ENCODE measurements around the gene DAAM1. TPM values are rescaled to one million over a fixed set of nuclear protein-coding genes. Genes with fewer than 3 reads are reported as not detected.
A peak's percentile ranks its signal among the peaks of the same experiment; 100 is the strongest.

The DAAM1 gene
- total RNA-seq, 1 donor from 2014 or later, result 67.6 TPM

DNA sequence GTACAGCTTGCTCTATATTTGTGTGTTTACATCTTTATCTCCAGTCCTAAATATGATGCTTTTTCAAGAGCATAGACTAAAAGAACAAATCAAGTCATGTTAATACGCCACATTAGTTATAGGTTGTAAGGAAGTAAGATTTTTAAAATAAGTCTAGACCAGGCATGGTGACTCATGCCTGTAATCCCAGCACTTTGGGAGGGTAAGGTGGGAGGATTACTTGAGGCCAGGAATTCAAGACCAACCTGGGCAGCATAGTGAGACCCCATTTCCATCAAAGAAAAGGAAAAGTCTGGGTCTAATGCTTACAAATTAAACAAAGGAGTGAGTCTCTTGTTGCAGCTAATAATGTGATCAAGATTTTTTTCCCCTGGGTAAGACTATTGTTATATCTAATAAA, 157.9 kb downstream of the DAAM1 start:
- peaks cover 0 to 3% of the 10 kb centered on the region in 2 donors for H3K36me3 ChIP-seq
- DNase-seq (ENCODE audit: low spot score in 2 of 2), result no peak
- intact Hi-C loops (cut with DNase I), result loop anchor here (5.0 kb wide), 3 partner anchors 76 to 154 kb away; no protein-coding TSS in a partner anchor
- no peaks in the 10 kb centered on the region for H3K9me3 ChIP-seq
- no peak overlapping the region for H3K4me3 ChIP-seq
- H3K27ac ChIP-seq, result peak overlapping the region; percentile 85 to 88
- H3K27me3 ChIP-seq, result no peaks in the 10 kb centered on the region
- H3K4me1 ChIP-seq, result peaks cover 0 to 72% of the 10 kb centered on the region in 2 donors
- TF ChIP-seq, protein P1, sequence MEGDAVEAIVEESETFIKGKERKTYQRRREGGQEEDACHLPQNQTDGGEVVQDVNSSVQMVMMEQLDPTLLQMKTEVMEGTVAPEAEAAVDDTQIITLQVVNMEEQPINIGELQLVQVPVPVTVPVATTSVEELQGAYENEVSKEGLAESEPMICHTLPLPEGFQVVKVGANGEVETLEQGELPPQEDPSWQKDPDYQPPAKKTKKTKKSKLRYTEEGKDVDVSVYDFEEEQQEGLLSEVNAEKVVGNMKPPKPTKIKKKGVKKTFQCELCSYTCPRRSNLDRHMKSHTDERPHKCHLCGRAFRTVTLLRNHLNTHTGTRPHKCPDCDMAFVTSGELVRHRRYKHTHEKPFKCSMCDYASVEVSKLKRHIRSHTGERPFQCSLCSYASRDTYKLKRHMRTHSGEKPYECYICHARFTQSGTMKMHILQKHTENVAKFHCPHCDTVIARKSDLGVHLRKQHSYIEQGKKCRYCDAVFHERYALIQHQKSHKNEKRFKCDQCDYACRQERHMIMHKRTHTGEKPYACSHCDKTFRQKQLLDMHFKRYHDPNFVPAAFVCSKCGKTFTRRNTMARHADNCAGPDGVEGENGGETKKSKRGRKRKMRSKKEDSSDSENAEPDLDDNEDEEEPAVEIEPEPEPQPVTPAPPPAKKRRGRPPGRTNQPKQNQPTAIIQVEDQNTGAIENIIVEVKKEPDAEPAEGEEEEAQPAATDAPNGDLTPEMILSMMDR (IDR thresholded peaks at IDR 0.05), result no peak

DNA sequence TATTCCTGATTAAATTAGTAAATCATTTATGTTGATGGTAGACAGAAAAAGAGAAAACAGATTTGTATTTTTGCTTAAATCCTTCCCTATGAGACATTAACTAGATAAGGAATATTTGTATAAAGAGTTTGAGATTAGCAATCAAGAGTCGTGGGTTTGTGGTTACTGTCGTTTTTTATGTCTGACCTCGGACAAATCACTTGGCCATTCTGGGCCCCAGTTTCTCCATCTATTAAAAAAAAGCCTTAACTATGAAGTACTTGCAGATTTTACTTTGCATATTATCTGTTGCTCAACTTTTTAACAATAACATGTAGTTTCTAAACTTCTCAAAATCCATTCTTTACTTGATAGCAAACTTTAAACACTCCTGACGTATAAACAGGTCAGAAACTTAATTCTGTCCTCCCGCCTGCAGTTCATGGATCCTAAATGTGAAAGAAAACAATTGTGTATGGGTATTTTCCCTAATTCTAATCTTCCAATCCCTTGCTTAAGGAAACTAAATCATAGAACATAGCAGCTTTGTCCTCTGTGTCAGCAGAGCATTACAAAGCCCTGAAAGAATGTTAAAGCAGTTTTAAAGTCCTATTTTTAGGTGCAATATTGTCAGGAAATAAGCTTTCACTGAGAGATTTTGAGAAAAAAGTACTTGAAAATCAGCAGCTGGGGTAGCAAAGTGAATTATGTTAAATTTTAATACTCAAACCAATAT, 158.5 kb downstream of the DAAM1 start:
- intact Hi-C loops (cut with DNase I), result loop anchor here (5.0 kb wide), 3 partner anchors 75 to 155 kb away; no protein-coding TSS in a partner anchor
- DNase-seq (ENCODE audit: low spot score in 2 of 2), result no peak
- H3K27ac ChIP-seq, result peak overlapping the region; percentile 85 to 88

GRCh38 chr14:59347511-59347900, 159.0 kb downstream of the DAAM1 start:
- no peak overlapping the region for H3K4me3 ChIP-seq
- intact Hi-C loops (cut with DNase I), result loop anchor here (5.0 kb wide), 3 partner anchors 75 to 155 kb away; no protein-coding TSS in a partner anchor
- peaks cover 0 to 64% of the 10 kb centered on the region in 2 donors for H3K4me1 ChIP-seq
- H3K9me3 ChIP-seq, result no peaks in the 10 kb centered on the region
- TF ChIP-seq, protein P1 (IDR thresholded peaks at IDR 0.05), result no peak
- no peak for DNase-seq (ENCODE audit: low spot score in 2 of 2)
- peaks cover 0 to 5% of the 10 kb centered on the region in 2 donors for H3K36me3 ChIP-seq
- H3K27ac ChIP-seq, result peak overlapping the region; percentile 85 to 88
- H3K27me3 ChIP-seq, result no peaks in the 10 kb centered on the region

More for the DNA sequence above, 158.5 kb downstream of the DAAM1 start:
- Histone ChIP-seq H3K27me3 (no peaks in the 10 kb centered on the region), H3K36me3 (peaks cover 0 to 3% of the 10 kb centered on the region in 2 donors), H3K4me1 (peaks cover 0 to 68% of the 10 kb centered on the region in 2 donors), H3K9me3 (no peaks in the 10 kb centered on the region), H3K4me3 (no peak overlapping the region)
- TF ChIP-seq, protein P1 (IDR thresholded peaks at IDR 0.05), result no peak

- intact Hi-C loops (cut with DNase I), result loop anchor here (2.0 to 5.0 kb wide), 4 partner anchors 59 to 156 kb away; no protein-coding TSS in a partner anchor
- DNase-seq (ENCODE audit: low spot score in 2 of 2), result no peak
- peaks cover 0 to 61% of the 10 kb centered on the region in 2 donors for H3K4me1 ChIP-seq
- H3K27ac ChIP-seq, result peak overlapping the region; percentile 85 to 88
- no peaks in the 10 kb centered on the region for H3K27me3 ChIP-seq
- H3K4me3 ChIP-seq, result no peak overlapping the region
- H3K9me3 ChIP-seq, result no peaks in the 10 kb centered on the region
- peaks cover 0 to 9% of the 10 kb centered on the region in 2 donors for H3K36me3 ChIP-seq
- TF ChIP-seq, protein P1 (IDR thresholded peaks at IDR 0.05), result no peak
These were observed 159.4 kb downstream of the DAAM1 start for GRCh38 chr14:59347915-59348314.

DNA sequence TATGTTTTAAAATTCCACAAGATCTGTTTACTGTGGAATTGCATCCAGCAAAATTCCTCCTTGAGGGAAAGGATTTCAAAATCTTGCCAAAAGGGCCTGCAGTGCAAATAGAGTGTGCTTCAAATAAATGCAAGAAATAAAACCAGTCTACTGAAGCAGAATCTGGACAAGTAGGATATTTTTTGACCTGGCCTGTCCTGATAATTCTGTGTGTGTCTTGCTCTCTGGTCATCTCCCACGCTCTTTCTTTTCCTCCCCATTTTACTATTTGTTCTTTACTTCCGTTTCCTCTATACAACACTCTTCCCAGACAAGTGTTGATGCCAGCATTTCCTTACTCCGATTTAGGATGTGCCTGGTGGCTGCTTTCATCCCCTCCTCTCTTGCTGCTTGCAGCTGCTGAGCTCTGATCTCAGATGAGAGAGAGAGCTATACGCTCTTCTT, 160.8 kb downstream of the DAAM1 start:
- Histone ChIP-seq H3K27me3 (no peaks in the 10 kb centered on the region), H3K4me1 (peaks cover 0 to 48% of the 10 kb centered on the region in 2 donors), H3K9me3 (no peaks in the 10 kb centered on the region), H3K4me3 (no peak overlapping the region), H3K27ac (peak overlapping the region; percentile 85 to 88), H3K36me3 (peaks cover 6 to 22% of the 10 kb centered on the region in 2 donors)
- no peak for DNase-seq (ENCODE audit: low spot score in 2 of 2)
- TF ChIP-seq, protein P1 (IDR thresholded peaks at IDR 0.05), result no peak
- intact Hi-C loops (cut with DNase I), result loop anchor here (2.0 to 5.0 kb wide), 4 partner anchors 58 to 157 kb away; no protein-coding TSS in a partner anchor
